H1 (cell line): ENCODE results near the gene DPM3. TPM values are rescaled to one million over a fixed set of nuclear protein-coding genes. Genes with fewer than 3 reads are reported as not detected.

Experiments used
- CTCF ChIA-PET: fragments of 300-600 bp; sonication (Branson Sonifier 250); formaldehyde crosslinking; loops from one replicate; lab custom pipeline; 2021; ENCODE audit not compliant: partially characterized antibody; lab: Charles Lee
- POLR2A ChIA-PET: fragments of 300-600 bp; sonication (Branson Sonifier 250); formaldehyde crosslinking; loops from one replicate; lab custom pipeline; 2021; ENCODE audit warnings: inconsistent platforms; ENCODE audit not compliant: partially characterized antibody; lab: Charles Lee
- DNase-seq, 2 experiments: peaks; one replicate each; pipeline versions ENCODE4 v3.0.0 to v3.0.0-alpha.2; 2010 to 2022; ENCODE audit warnings: low spot score in 2 of 2, low read depth in 1 of 2, mixed read lengths in 1 of 2
- FAIRE-seq: peaks from 2 replicates; lab custom pipeline; 2011; peaks lifted over from hg19 to GRCh38; lab: Jason Lieb, UNC
- H2AFZ ChIP-seq: 2 replicates; pipeline ENCODE4 v1.8.1; 2012; ENCODE audit warnings: low read length, inconsistent platforms
- H2AK5ac ChIP-seq: 2 replicates; pipeline ENCODE4 v1.6.1; 2013; ENCODE audit warnings: low read depth, low read length
- H2BK120ac ChIP-seq: replicated peaks from 2 replicates; pipeline ENCODE3; 2013; ENCODE audit warnings: low read depth, low read length, inconsistent platforms
- H2BK12ac ChIP-seq: 2 replicates; pipeline ENCODE4 v1.6.1; 2013; ENCODE audit warnings: low read depth, low read length
- H2BK15ac ChIP-seq: 2 replicates; pipeline ENCODE4 v1.6.1; 2013; ENCODE audit warnings: low read length
- H2BK20ac ChIP-seq: 2 replicates; pipeline ENCODE4 v1.6.1; 2013; ENCODE audit warnings: low read length
- H2BK5ac ChIP-seq: 2 replicates; pipeline ENCODE4 v1.6.1; 2013; ENCODE audit warnings: low read depth, low read length
- H3K14ac ChIP-seq: 2 replicates; pipeline ENCODE4 v1.6.1; 2013; ENCODE audit warnings: inconsistent platforms; ENCODE audit not compliant: insufficient read length
- H3K18ac ChIP-seq: 2 replicates; pipeline ENCODE4 v1.6.1; 2013; ENCODE audit warnings: low read length; ENCODE audit errors: extremely low read depth
- H3K23ac ChIP-seq: 2 replicates; pipeline ENCODE4 v1.6.1; 2013; ENCODE audit warnings: inconsistent platforms; ENCODE audit not compliant: insufficient read length
- H3K23me2 ChIP-seq: 2 replicates; pipeline ENCODE4 v1.6.1; 2013; ENCODE audit warnings: low read depth, low read length
- H3K27ac ChIP-seq: 2 replicates; pipeline ENCODE4 v1.6.1; 2011; ENCODE audit warnings: low read depth, low read length, inconsistent platforms
- H3K27me3 ChIP-seq, 4 experiments: replicated peaks in 1 of 4; 1 replicate in 1 of 4; 2 replicates in 3 of 4; pipeline versions ENCODE4 v1.6.1 to v1.8.1; 2011 to 2013; ENCODE audit warnings: low read length in 3 of 4, mild to moderate bottlenecking in 3 of 4, inconsistent platforms in 2 of 4, mixed read lengths in 2 of 4, moderate library complexity in 1 of 4; ENCODE audit not compliant: control insufficient read depth in 3 of 4, insufficient read depth in 3 of 4; ENCODE audit errors: extremely low read depth in 1 of 4
- H3K36me3 ChIP-seq, 4 experiments: 2 replicates each; pipeline versions ENCODE4 v1.6.1 to v1.8.1; 2011 to 2013; ENCODE audit warnings: mild to moderate bottlenecking in 4 of 4, low read length in 3 of 4, moderate library complexity in 2 of 4, control low read depth in 1 of 4, inconsistent platforms in 1 of 4; ENCODE audit not compliant: insufficient read depth in 4 of 4, control insufficient read depth in 2 of 4
- H3K4ac ChIP-seq: replicated peaks from 2 replicates; pipeline ENCODE3; 2013; ENCODE audit warnings: low read length, low read depth, mixed read lengths, inconsistent platforms; ENCODE audit not compliant: insufficient read length
- H3K4me1 ChIP-seq, 4 experiments: replicated peaks in 1 of 4; 1 replicate in 1 of 4; 2 replicates in 3 of 4; pipeline versions ENCODE4 v1.6.1 to v1.8.1; 2011 to 2013; ENCODE audit warnings: low read length in 3 of 4, inconsistent platforms in 2 of 4, mixed read lengths in 1 of 4; ENCODE audit not compliant: insufficient read depth in 4 of 4, control insufficient read depth in 3 of 4
- H3K4me2 ChIP-seq, 2 experiments: 2 replicates each; pipeline versions ENCODE4 v1.6.1 to v1.8.1; 2011 to 2013; ENCODE audit warnings: low read depth in 2 of 2, low read length in 2 of 2, control low read depth in 1 of 2, inconsistent platforms in 1 of 2, mild to moderate bottlenecking in 1 of 2; ENCODE audit not compliant: insufficient read depth in 1 of 2
- H3K4me3 ChIP-seq, 4 experiments: fragments of 200-600, 300-600 bp in 1 of 4; sonication (generic), shearing (Covaris generic), sonication (Bioruptor Twin) in 1 of 4; 2 replicates each; pipeline versions ENCODE4 v1.5.1 to v1.8.1; 2011 to 2016; ENCODE audit warnings: low read length in 4 of 4, low read depth in 3 of 4, control low read depth in 2 of 4, inconsistent platforms in 2 of 4, mild to moderate bottlenecking in 2 of 4, mixed read lengths in 1 of 4, moderate library complexity in 1 of 4; ENCODE audit not compliant: insufficient read depth in 2 of 4; ENCODE audit errors: extremely low read depth in 1 of 4
- H3K56ac ChIP-seq: replicated peaks from 2 replicates; pipeline ENCODE3; 2013; ENCODE audit warnings: low read depth, mild to moderate bottlenecking, mixed read lengths, low read length, inconsistent platforms; ENCODE audit not compliant: insufficient read length
- H3K79me1 ChIP-seq: 2 replicates; pipeline ENCODE4 v1.6.1; 2013; ENCODE audit warnings: low read depth, low read length, control low read depth
- H3K79me2 ChIP-seq, 2 experiments: 2 replicates each; pipeline versions ENCODE4 v1.6.1 to v1.8.1; 2012 to 2013; ENCODE audit warnings: low read length in 2 of 2, mild to moderate bottlenecking in 2 of 2, inconsistent platforms in 1 of 2; ENCODE audit not compliant: insufficient read depth in 2 of 2, control insufficient read depth in 1 of 2
- H3K9ac ChIP-seq, 4 experiments: replicated peaks in 1 of 4; 1 replicate in 1 of 4; 2 replicates in 3 of 4; pipeline versions ENCODE4 v1.6.1 to v1.8.1; 2011 to 2013; ENCODE audit warnings: low read depth in 3 of 4, low read length in 3 of 4, control low read depth in 2 of 4, mild to moderate bottlenecking in 2 of 4, moderate library complexity in 2 of 4, inconsistent platforms in 1 of 4; ENCODE audit errors: extremely low read depth in 1 of 4
- H3K9me3 ChIP-seq, 2 experiments: 2 replicates each; pipeline versions ENCODE4 v1.6.1 to v1.8.1; 2012 to 2013; ENCODE audit warnings: mild to moderate bottlenecking in 2 of 2, moderate library complexity in 2 of 2, control low read depth in 1 of 2, inconsistent platforms in 1 of 2, low read depth in 1 of 2, low read length in 1 of 2, mixed read lengths in 1 of 2; ENCODE audit not compliant: insufficient read depth in 2 of 2
- H4K20me1 ChIP-seq, 2 experiments: replicated peaks in 1 of 2; 2 replicates each; pipeline versions ENCODE3 to v1.8.1; 2011 to 2013; ENCODE audit warnings: inconsistent platforms in 2 of 2, low read length in 2 of 2, mild to moderate bottlenecking in 1 of 2; ENCODE audit not compliant: insufficient read depth in 2 of 2, control insufficient read depth in 1 of 2
- H4K5ac ChIP-seq: 2 replicates; pipeline ENCODE4 v1.6.1; 2013; ENCODE audit warnings: low read length, low read depth, mixed read lengths, inconsistent platforms; ENCODE audit not compliant: insufficient read length
- H4K8ac ChIP-seq: 2 replicates; pipeline ENCODE4 v1.8.0; 2013; ENCODE audit warnings: mild to moderate bottlenecking, moderate library complexity, low read length, inconsistent platforms; ENCODE audit not compliant: insufficient read depth; ENCODE audit errors: extremely low read depth
- H4K91ac ChIP-seq: replicated peaks from 2 replicates; pipeline ENCODE3; 2013; ENCODE audit warnings: low read length, mixed read lengths, inconsistent platforms; ENCODE audit not compliant: insufficient read length
- CBX8 ChIP-seq: fragments of 300-800, 300-1000 bp; sonication (generic); IDR thresholded peaks from 2 replicates; pipeline ENCODE4 v1.7.1; 2016; ENCODE audit warnings: low read depth, low read length, borderline replicate concordance
- CHD1 ChIP-seq: IDR thresholded peaks from 2 replicates; pipeline ENCODE4 v1.6.1; 2012; ENCODE audit warnings: low read depth, low read length, improper control_type of control experiment
- CHD2 ChIP-seq: IDR thresholded peaks from 2 replicates; pipeline ENCODE4 v1.6.1; 2012; ENCODE audit warnings: low read length, improper control_type of control experiment
- EP300 ChIP-seq, 2 experiments: IDR thresholded peaks; 1 replicate in 1 of 2; 2 replicates in 1 of 2; pipeline ENCODE4 v1.6.1; 2011 to 2012; ENCODE audit warnings: low read depth in 2 of 2, low read length in 2 of 2, mild to moderate bottlenecking in 2 of 2, borderline replicate concordance in 1 of 2, inconsistent platforms in 1 of 2, moderate library complexity in 1 of 2
- GTF2F1 ChIP-seq: IDR thresholded peaks from 2 replicates; pipeline ENCODE4 v1.6.1; 2012; ENCODE audit warnings: low read depth, low read length, improper control_type of control experiment, borderline replicate concordance
- HDAC2 ChIP-seq, 2 experiments: fragments of 300-600 bp in 1 of 2; sonication (generic) in 1 of 2; IDR thresholded peaks; 2 replicates each; pipeline ENCODE4 v1.6.1; 2011 to 2012; ENCODE audit warnings: low read depth in 2 of 2, low read length in 2 of 2, mild to moderate bottlenecking in 2 of 2, moderate library complexity in 2 of 2, borderline replicate concordance in 1 of 2, inconsistent platforms in 1 of 2
- JUND ChIP-seq: IDR thresholded peaks from 2 replicates; pipeline ENCODE4 v1.6.1; 2011; ENCODE audit warnings: mild to moderate bottlenecking, improper control_type of control experiment, low read length
- KDM5A ChIP-seq: fragments of 200-600 bp; IDR thresholded peaks from 2 replicates; pipeline ENCODE4 v1.7.1; 2012; ENCODE audit warnings: mild to moderate bottlenecking, low read length, inconsistent platforms, mixed read lengths
- POLR2A ChIP-seq, 2 experiments: IDR thresholded peaks; 1 replicate in 1 of 2; 2 replicates in 1 of 2; pipeline ENCODE4 v1.6.1; 2011; ENCODE audit warnings: low read depth in 2 of 2, low read length in 2 of 2, mild to moderate bottlenecking in 2 of 2; ENCODE audit errors: control extremely low read depth in 1 of 2
- POU5F1 ChIP-seq: IDR thresholded peaks from 2 replicates; pipeline ENCODE4 v1.6.1; 2011; ENCODE audit warnings: low read depth, mild to moderate bottlenecking, low read length, moderate library complexity
- SAP30 ChIP-seq: fragments of 300-600 bp; sonication (generic); IDR thresholded peaks from 2 replicates; pipeline ENCODE4 v1.7.1; 2012; ENCODE audit warnings: low read length, moderate library complexity, mild to moderate bottlenecking, inconsistent platforms; ENCODE audit not compliant: insufficient read depth, insufficient replicate concordance
- SP2 ChIP-seq: IDR thresholded peaks from 2 replicates; pipeline ENCODE4 v1.6.1; 2012; ENCODE audit warnings: mild to moderate bottlenecking, low read length, inconsistent platforms
- TAF1 ChIP-seq: IDR thresholded peaks from 2 replicates; pipeline ENCODE4 v1.6.1; 2011; ENCODE audit warnings: mild to moderate bottlenecking, low read depth, low read length
- ZNF274 ChIP-seq: IDR thresholded peaks from 2 replicates; pipeline ENCODE4 v1.7.0; 2012; ENCODE audit warnings: low read length, borderline replicate concordance; ENCODE audit errors: extremely low read depth
- WGBS, 2 experiments: shearing (Covaris generic) in 1 of 2; methylation state at CpG; one replicate each; pipeline versions ENCODE4 v1.1.6 to v1.1.7; 2013 to 2015; ENCODE audit warnings: low lambda C conversion rate in 2 of 2, mixed read lengths in 2 of 2, inconsistent platforms in 1 of 2, low coverage in 1 of 2, missing lambda C conversion rate in 1 of 2; ENCODE audit not compliant: insufficient replicate concordance in 2 of 2, insufficient coverage in 1 of 2, insufficient read length in 1 of 2; ENCODE audit errors: extremely low coverage in 1 of 2, missing lambda C conversion rate in 1 of 2; 5-methylcytosine and 5-hydroxymethylcytosine counted together
- polyA plus RNA-seq, 7 experiments: library from polyadenylated mRNA; depleted of rRNA in 3 of 7; stranded (reverse) in 5 of 7; unstranded in 2 of 7; fragments of >200 nt in 5 of 7; fragments of 200-250 nt in 2 of 7; gene quantifications; 1 replicate in 5 of 7; 2 replicates in 1 of 7; 4 replicates in 1 of 7; pipeline versions ENCODE4 v1.2.1 to v1.2.3, GENCODE V29; 2011 to 2013; ENCODE audit warnings: missing spikeins in 2 of 7, mixed read lengths in 2 of 7
- total RNA-seq: library from RNA; stranded (reverse); fragmentation: NEBNext Ultra II Directional; extraction: Animal tissue kit (Norgen Biotek cat#: 25700); gene quantifications from 2 replicates; pipeline ENCODE4 v1.2.1, GENCODE V29; 2021

DPM3 gene
- total and polyA plus RNA-seq, 2 of the 8 experiments (the other 6 are each of a cell fraction or from before 2014, with no cell fraction given) = 44.8 to 227 TPM

GRCh38 chr1:155113450-155113980, 26.8 kb downstream of the DPM3 start:
- no peak overlapping the region for H2AK5ac ChIP-seq
- H4K91ac ChIP-seq = no peak overlapping the region
- H3K9ac ChIP-seq = no peak overlapping the region
- CTCF ChIA-PET = interaction anchor here (0.6 to 2.1 kb wide), 4 partner anchors 13 to 53 kb away, joined by 3 to 8 read pairs (median 3); no protein-coding TSS in a partner anchor
- H3K23me2 ChIP-seq = no peaks in the 10 kb centered on the region
- no peaks in the 10 kb centered on the region for H3K79me2 ChIP-seq
- H2BK12ac ChIP-seq = no peak overlapping the region
- no peak overlapping the region for H2BK120ac ChIP-seq
- no peak overlapping the region for H3K27ac ChIP-seq
- WGBS, 2 experiments = 70% methylated on average over 5 of the region's 5 CpGs; no CpG with 5 or more reads in 1 of the 2 experiments
- no peak overlapping the region for H3K4ac ChIP-seq
- no peaks in the 10 kb centered on the region for H4K20me1 ChIP-seq
- H3K14ac ChIP-seq = no peak overlapping the region
- H4K8ac ChIP-seq = no peak overlapping the region
- no peak overlapping the region for H3K4me3 ChIP-seq
- no peak overlapping the region for H3K56ac ChIP-seq
- H3K36me3 ChIP-seq = no peaks in the 10 kb centered on the region
- no peak overlapping the region for H4K5ac ChIP-seq
- DNase-seq (no peak), FAIRE-seq (no peak)
- H2AFZ ChIP-seq = no peak overlapping the region
- H3K4me1 ChIP-seq = peaks cover 0 to 3% (median 0%) of the 10 kb centered on the region in 4 experiments; a peak in 2 of 7 replicates
- no peak overlapping the region for H3K18ac ChIP-seq
- H3K9me3 ChIP-seq = no peaks in the 10 kb centered on the region
- H3K23ac ChIP-seq = no peak overlapping the region
- no peaks in the 10 kb centered on the region for H3K27me3 ChIP-seq
- H2BK15ac ChIP-seq = no peak overlapping the region
- H2BK5ac ChIP-seq = no peak overlapping the region
- H3K79me1 ChIP-seq = no peaks in the 10 kb centered on the region
- H2BK20ac ChIP-seq = no peak overlapping the region
- no peak overlapping the region for H3K4me2 ChIP-seq
- POLR2A ChIA-PET = interaction anchor here (1.2 to 1.5 kb wide), 2 partner anchors 22 to 59 kb away, joined by 3 to 4 read pairs; partner anchors contain the start of gene KRTCAP2
- TF ChIP-seq JUND (no peak), KDM5A (no peak), POU5F1 (no peak), CBX8 (no peak), SAP30 (no peak), SP2 (no peak), EP300 (IDR thresholded peaks at IDR 0.05; ENCODE audit: borderline replicate concordance in 1 of 2, low read depth in 2 of 2, low read length in 2 of 2) (no peak), CHD1 (no peak), HDAC2 (IDR thresholded peaks at IDR 0.05; ENCODE audit: borderline replicate concordance in 1 of 2, low read depth in 2 of 2, low read length in 2 of 2) (no peak), TAF1 (no peak), POLR2A (IDR thresholded peaks at IDR 0.05; ENCODE audit: control extremely low read depth in 1 of 2, low read depth in 2 of 2, low read length in 2 of 2) (no peak), CHD2 (no peak), GTF2F1 (no peak), ZNF274 (no peak)
